Measurements from ENCODE around the gene PAX6. TPM values are rescaled to one million over a fixed set of nuclear protein-coding genes. Genes with fewer than 3 reads are reported as not detected.

Gene PAX6
- total and polyA plus RNA-seq, 2 of the 4 experiments (the other 2 are of a cell fraction), result not detected

GRCh38 chr11:31817621-31818424, 6.7 kb upstream of the PAX6 start (continued):
- no peak for TF ChIP-seq BHLHE40 (IDR thresholded peaks at IDR 0.05; ENCODE audit: low read depth, low read length)

- Histone ChIP-seq H4K20me1 (ENCODE audit: insufficient read depth, low read length) (peaks cover 5% of the 10 kb centered on the region), H3K79me1 (ENCODE audit: low read depth in 1 of 2, low read length in 2 of 2) (no peaks in the 10 kb centered on the region), H3K18ac (ENCODE audit: low read depth, low read length) (no peak overlapping the region), H3K14ac (replicated peaks; ENCODE audit: low read depth, low read length) (no peak overlapping the region), H3K9ac (ENCODE audit: low read depth, low read length) (no peak overlapping the region), H2AK9ac (replicated peaks; ENCODE audit: low read depth, low read length, poor library complexity) (no peak overlapping the region), H3K27ac (ENCODE audit: insufficient read depth, low read length) (no peak overlapping the region), H2BK120ac (ENCODE audit: low read depth, low read length) (no peak overlapping the region), H2BK5ac (ENCODE audit: low read depth, low read length, poor library complexity, severe bottlenecking) (no peak overlapping the region), H2BK20ac (ENCODE audit: low read depth, low read length) (no peak overlapping the region), H3K4me2 (ENCODE audit: low read depth, low read length) (peak overlapping the region; percentile 39; the same call in 1 of the 2 replicates), H3K23ac (ENCODE audit: low read depth, low read length) (no peak overlapping the region), H3K56ac (ENCODE audit: extremely low read depth, insufficient read depth, low read length) (no peak overlapping the region), H4K8ac (ENCODE audit: low read depth in 2 of 2, low read length in 2 of 2) (no peak overlapping the region), H3K4me1 (ENCODE audit: control insufficient read depth, insufficient read depth, low read length) (no peaks in the 10 kb centered on the region; the same call in 1 of the 2 replicates), H3K4ac (ENCODE audit: low read depth, low read length) (no peak overlapping the region), H4K91ac (ENCODE audit: insufficient read depth, low read depth, low read length) (no peak overlapping the region), H3K4me3 (ENCODE audit: insufficient read depth, low read depth, low read length) (no peak overlapping the region), H2AFZ (replicated peaks; ENCODE audit: low read length, poor library complexity) (peak overlapping the region; percentile 16), H4K5ac (ENCODE audit: low read depth, low read length) (no peak overlapping the region), H3K27me3 (ENCODE audit: control insufficient read depth, insufficient read depth, low read length) (peaks cover 96% of the 10 kb centered on the region), H2BK15ac (ENCODE audit: low read depth, low read length) (no peak overlapping the region), H2AK5ac (ENCODE audit: low read depth, low read length) (no peak overlapping the region), H3K36me3 (ENCODE audit: control insufficient read depth, insufficient read depth, low read length) (no peaks in the 10 kb centered on the region), H3K9me1 (ENCODE audit: insufficient read depth, low read length) (no peaks in the 10 kb centered on the region), H3K9me3 (ENCODE audit: control insufficient read depth, insufficient read depth, low read length) (peaks cover 15% of the 10 kb centered on the region; the same call in 1 of the 2 replicates)
- WGBS, 2 experiments (ENCODE audit: extremely low coverage in 2 of 2, insufficient read length in 1 of 2), result 0% methylated on average over 8 of the region's 48 CpGs; no CpG with 5 or more reads in 1 of the 2 experiments
- in situ Hi-C loops (cut with MboI; ENCODE audit: low sequenced_read_pairs) (no loop called here), dilution Hi-C loops (cut with HindIII; ENCODE audit: low sequenced_read_pairs, unreplicated experiment) (no loop called here), intact Hi-C loops (cut with micrococcal nuclease) (no loop called here)
- no TSS peak for BruUV-seq (replicated peaks)
- ATAC-seq (ENCODE audit: low read depth) (no peak), DNase-seq (no peak)
- POLR2A ChIA-PET (ENCODE audit: unreplicated experiment), result no interaction called here
- CTCF ChIA-PET, result interaction anchor here (0.5 kb wide), 1 partner anchor 355 kb away, joined by 3 read pairs; no protein-coding TSS in a partner anchor
- TF ChIP-seq RAD21 (IDR thresholded peaks at IDR 0.05; ENCODE audit: low read length) (no peak), MAFK (IDR thresholded peaks at IDR 0.05; ENCODE audit: low read depth, low read length) (no peak), CTCF (conservative IDR thresholded peaks at IDR 0.05; ENCODE audit: low read depth, low read length) (no peak), MAZ (IDR thresholded peaks at IDR 0.05; ENCODE audit: borderline replicate concordance, low read depth, low read length) (no peak), ELK1 (IDR thresholded peaks at IDR 0.05; ENCODE audit: borderline replicate concordance, low read depth, low read length) (no peak), CHD1 (IDR thresholded peaks at IDR 0.05; ENCODE audit: low read depth, low read length) (no peak), SMC3 (IDR thresholded peaks at IDR 0.05; ENCODE audit: low read depth, low read length) (no peak), FOS (IDR thresholded peaks at IDR 0.05; ENCODE audit: low read depth, low read length) (no peak), NFE2L2 (IDR thresholded peaks at IDR 0.05; ENCODE audit: low read depth, low read length) (no peak), MXI1 (IDR thresholded peaks at IDR 0.05; ENCODE audit: borderline replicate concordance, low read depth, low read length) (no peak), RFX5 (IDR thresholded peaks at IDR 0.05; ENCODE audit: low read depth, low read length) (no peak), POLR2A (IDR thresholded peaks at IDR 0.05; ENCODE audit: low read depth, low read length) (no peak)
Observed at GRCh38 chr11:31817054-31817620, 6.0 kb upstream of the PAX6 start.

All from IMR-90 (cell line).